ENCODE measurements around the gene FARP2. TPM values are rescaled to one million over a fixed set of nuclear protein-coding genes. Genes with fewer than 3 reads are reported as not detected.
"Not testable (repeated sequence)": the region's sequence is repeated elsewhere in the genome, so short reads cannot be mapped to it uniquely, and the experiment has no call there.

FARP2 gene
- total RNA-seq, 1 donor from 2014 or later = 27.6 TPM

DNA sequence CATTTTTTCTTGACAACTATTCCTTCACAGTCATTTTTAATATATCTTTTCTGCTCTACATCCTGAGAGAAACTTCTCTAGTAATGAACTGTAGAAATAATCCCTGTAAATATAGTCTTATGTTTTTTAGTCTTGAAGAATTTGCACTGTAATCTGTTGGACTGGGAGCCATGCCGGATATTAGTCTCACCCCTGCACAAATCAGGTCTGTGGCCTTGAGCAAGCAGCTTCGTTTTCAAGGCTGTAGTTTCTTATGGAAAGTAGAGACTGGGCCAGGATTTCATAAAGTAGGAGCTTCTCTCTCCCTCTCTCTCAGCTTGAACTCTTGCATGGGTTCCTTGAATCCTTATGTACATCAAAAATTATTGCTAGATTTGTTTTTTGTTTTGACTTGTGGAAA is 8.7 kb downstream of the FARP2 start:
- DNase-seq (ENCODE audit: low spot score) = no peak
- ATAC-seq = no peak

DNA sequence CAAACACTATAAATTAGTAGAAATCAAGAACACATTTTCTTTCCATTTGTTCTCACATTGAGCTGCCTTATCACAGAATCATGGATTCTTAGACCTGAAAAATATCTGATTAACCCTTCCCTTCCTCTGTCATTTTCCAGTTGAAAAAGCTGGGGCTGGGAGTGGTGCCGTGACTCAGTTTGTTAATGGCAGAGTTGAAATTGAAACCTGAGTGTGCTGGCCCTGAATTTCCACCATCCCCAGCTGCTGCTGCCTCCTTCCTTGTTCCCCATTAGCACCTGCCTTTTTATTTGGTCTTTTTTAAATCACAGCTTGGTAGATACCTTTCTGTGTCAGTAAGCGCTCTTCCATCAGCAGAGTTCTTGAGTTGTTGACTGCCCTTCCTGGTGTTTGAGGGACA is 10.6 kb downstream of the FARP2 start:
- DNase-seq (ENCODE audit: low spot score) = no peak

DNA sequence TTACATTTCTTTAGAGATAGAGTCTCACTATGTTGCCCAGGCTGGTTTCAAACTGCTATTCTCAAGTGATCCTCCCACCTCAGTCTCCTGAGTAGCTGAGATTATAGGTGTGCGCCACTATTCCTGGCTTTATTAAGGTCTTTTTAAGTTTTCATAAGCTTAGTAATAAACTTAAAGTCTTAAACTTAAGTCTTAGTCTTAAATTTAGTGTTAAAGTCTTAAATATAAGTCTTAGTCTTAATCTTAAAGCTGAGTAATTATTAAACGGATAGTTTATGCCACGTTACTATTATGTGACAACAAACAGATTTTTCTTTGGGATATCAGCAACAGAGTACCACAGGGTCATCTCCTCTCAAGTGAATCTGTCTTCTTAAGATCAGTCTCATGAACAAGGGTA is 12.6 kb downstream of the FARP2 start:
- DNase-seq (ENCODE audit: low spot score) (no peak), ATAC-seq (no peak)

More for the DNA sequence above, 10.6 kb downstream of the FARP2 start:
- no peak for ATAC-seq

DNA sequence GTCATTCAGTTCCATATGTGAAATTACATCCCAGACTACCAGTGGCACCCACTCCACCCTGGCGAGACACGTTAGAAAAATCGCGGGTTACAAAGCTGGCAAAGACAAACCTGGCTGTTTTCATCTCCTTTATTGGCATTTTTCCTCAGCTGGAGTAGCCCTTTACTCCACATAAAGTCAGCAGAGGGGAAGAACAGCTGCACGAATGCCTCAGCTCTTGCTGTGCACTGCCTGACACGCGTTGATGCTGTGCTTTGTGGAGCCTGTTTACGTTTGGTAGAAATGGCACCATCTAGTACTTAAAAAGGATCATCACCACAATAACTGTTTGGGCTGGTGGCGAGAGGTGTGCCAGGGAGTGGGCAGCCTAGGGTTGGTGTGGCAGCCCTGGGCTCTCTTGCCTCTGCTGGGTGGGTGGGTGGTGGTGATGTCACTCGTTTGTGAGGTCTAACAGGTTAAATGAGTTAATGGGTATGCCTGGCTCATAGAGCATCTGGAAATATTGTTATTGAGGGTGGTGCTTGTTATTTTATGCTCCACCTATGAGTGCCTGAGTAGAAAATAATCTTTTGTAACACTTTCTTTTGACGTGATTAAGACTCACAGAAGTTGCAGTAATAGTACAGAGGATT is 16.4 kb downstream of the FARP2 start:
- DNase-seq (ENCODE audit: low spot score) (no peak), ATAC-seq (peak; percentile 24)

GRCh38 chr2:241373446-241373845 is 17.4 kb downstream of the FARP2 start:
- ATAC-seq = no peak

DNA sequence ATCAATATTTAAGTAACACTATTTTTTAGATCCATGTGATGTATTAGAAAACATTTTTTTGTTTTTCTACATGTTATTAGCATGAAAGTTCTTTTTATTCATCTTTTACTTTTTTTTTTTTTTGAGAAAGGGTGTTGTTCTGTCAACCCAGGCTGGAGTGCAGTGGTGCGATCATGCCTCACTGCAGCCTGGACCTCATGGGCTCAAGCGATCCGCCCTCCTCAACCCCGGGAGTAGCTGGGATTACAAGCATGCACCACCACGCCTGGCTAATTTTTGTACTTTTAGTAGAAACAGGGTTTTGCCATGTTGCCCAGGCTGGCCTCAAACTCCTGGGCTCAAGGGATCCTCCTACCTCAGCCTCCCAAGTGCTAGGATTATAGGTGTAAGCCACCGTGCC is 17.8 kb downstream of the FARP2 start:
- ATAC-seq; DNase-seq (ENCODE audit: low spot score): not testable (repeated sequence)

More at GRCh38 chr2:241373446-241373845, 17.4 kb downstream of the FARP2 start:
- DNase-seq (ENCODE audit: low spot score) = no peak

- DNase-seq (ENCODE audit: low spot score) (no peak), ATAC-seq (no peak)
Observed at GRCh38 chr2:241375300-241375699, 19.2 kb downstream of the FARP2 start.

- ATAC-seq = peak; percentile 62
- no peak for DNase-seq (ENCODE audit: low spot score)
Observed at GRCh38 chr2:241376808-241377207, 20.7 kb downstream of the FARP2 start.

GRCh38 chr2:241378816-241379215 is 22.7 kb downstream of the FARP2 start:
- no peak for DNase-seq (ENCODE audit: low spot score)
- ATAC-seq = no peak

DNA sequence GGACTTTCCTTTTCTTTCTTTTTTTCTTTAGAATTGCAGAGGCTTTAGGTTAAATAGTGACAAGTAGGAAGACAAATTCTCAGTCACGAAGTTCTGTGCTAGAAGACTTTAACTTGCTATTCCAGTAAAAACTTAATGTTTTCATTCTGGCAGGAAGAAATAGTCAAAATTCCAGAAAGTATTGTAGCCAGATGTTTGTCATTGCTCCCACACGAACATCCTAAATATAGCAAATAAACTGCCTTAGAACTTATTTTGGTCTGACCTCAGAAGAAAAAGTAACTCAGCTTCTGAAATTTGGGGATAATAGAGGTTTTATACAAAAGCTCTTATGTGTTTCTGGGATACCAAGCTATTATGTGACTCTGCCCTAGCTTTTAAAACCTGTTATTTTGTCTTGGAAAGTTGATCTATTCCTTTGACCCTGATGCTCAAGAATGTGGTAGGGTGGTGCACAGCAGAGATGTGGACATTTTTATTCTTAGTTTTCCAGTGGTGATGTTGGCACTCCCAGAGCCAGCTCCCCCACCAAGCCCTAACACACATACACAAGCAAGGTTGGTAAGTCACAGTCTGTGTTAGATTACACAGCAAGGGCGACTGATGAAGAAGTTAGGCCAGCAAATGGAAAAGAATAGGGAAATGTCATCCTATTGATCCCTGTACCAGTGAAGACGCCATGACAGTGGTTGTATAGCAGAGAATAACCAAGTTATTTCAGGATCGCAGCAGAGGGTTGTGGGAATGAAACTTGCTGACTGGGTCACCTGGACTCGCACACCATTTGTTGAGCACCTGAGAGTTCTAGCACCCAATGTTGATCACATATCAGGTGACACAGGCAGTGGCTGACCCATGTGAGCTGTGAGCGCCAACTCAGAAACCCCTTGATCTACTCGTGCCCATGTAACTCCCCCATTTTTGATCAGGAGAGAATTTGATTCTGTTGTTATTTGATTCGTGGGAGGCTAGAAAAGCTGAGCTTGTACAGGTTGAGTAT is 23.7 kb downstream of the FARP2 start:
- no peak for ATAC-seq

GRCh38 chr2:241381872-241382271 is 25.8 kb downstream of the FARP2 start:
- ATAC-seq = no peak
- DNase-seq (ENCODE audit: low spot score) = no peak

More for the DNA sequence above, 23.7 kb downstream of the FARP2 start:
- DNase-seq (ENCODE audit: low spot score) = no peak

DNA sequence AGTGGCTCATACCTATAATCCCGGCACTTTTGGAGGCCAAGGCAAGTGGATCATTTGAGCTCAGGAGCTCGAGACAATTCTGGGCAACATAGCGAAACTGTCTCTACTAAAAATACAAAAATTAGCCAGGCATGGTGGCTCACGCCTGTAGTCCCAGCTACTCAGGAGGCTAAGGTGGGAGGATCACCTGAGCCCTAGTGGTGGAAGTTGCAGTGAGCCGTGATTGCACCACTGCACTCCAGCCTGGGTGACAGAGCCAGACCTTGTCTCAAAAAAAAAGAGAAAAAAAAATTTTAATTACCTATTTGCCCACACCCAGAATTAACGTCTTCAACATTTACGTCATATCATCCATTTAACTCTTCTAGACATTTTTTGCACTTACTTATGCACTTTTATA is 29.4 kb downstream of the FARP2 start:
- ATAC-seq; DNase-seq (ENCODE audit: low spot score): not testable (repeated sequence)

- ATAC-seq = no peak
Observed at GRCh38 chr2:241386519-241386918, 30.4 kb downstream of the FARP2 start.

DNA sequence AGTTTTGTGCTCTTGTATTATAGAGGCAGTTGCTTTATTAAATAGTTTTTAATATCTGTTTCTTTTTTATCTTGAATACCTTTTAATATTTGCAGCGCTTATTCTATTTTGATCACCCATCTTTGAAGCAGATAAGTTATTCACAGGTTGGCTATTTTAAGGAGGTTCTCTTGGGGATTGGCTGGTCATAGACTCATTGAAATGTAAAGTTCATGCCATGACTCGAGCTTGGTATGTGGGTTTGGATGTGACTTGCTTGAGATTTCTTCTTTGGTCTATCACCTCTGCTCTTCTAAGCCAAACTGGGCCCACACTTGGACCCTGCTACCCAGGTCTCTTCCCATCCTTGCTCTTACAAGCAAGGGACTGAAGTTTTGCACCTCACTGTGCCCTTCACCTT is 33.6 kb downstream of the FARP2 start:
- ATAC-seq (no peak), DNase-seq (ENCODE audit: low spot score) (no peak)

More at GRCh38 chr2:241386519-241386918, 30.4 kb downstream of the FARP2 start:
- DNase-seq (ENCODE audit: low spot score) = no peak

GRCh38 chr2:241390301-241391206 is 34.5 kb downstream of the FARP2 start:
- ATAC-seq = no peak
- no peak for DNase-seq (ENCODE audit: low spot score)

- no peak for DNase-seq (ENCODE audit: low spot score)
- peak; percentile 99 for ATAC-seq
Observed at GRCh38 chr2:241391892-241392665, 36.0 kb downstream of the FARP2 start.

- DNase-seq (ENCODE audit: low spot score); ATAC-seq: not testable (repeated sequence)
Observed at GRCh38 chr2:241392753-241393152, 36.7 kb downstream of the FARP2 start.

GRCh38 chr2:241393524-241394196 is 37.6 kb downstream of the FARP2 start:
- DNase-seq (ENCODE audit: low spot score) (no peak), ATAC-seq (no peak)

GRCh38 chr2:241396809-241397208 is 40.7 kb downstream of the FARP2 start:
- ATAC-seq; DNase-seq (ENCODE audit: low spot score): not testable (repeated sequence)

Data from left lobe of liver (tissue), 2 donors.